ENCODE measurements around the gene PKD1L1. TPM values are rescaled to one million over a fixed set of nuclear protein-coding genes. Genes with fewer than 3 reads are reported as not detected.

Gene PKD1L1
- total RNA-seq, 3 donors from 2014 or later (not counting 1 experiment from before 2014, with no cell fraction given), result 0.33 to 0.48 (median 0.38) TPM

DNA sequence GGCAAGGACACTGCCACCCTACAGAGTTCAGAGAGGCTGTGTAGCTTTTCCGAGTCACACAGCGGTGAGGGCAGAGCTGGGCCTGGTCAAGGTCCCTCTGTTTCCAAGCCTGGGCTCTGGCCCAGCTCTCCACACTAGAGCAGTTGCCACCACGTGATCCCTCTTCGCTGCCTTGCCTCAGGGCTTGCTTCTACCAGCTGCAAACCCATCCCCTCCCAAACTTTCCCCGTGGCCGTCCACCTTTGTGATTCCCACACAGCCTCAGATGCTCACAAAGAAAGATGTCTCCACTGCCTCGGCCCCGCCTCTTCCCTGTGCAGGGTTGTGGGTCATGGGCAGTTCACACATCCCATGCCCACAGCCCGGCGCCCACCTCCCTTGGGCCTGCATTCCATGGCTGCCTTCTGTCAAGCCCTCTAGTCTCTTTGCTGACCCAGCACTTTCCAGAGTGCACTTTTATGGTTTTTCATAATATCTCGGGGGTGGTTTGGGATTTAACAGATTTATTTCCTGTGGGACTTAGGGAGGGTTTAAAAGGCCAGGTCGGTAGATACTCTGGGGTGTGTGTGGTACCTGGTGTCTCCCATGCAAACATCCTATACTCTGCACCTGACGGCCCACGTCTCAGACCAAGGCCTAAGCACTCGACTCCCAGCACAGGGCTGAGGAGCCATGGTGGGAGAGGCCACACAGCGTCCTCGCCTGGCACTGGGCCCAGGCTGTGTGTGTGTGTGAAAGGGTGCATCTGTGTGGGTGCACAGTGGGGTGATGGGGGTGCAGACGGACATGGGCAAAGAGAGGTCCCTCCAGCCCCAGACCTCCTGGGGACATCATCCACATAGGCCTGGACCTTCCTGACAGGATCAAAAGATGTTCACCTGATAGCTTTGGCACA is 59.6 kb downstream of the PKD1L1 start:
- TF ChIP-seq, protein P1, sequence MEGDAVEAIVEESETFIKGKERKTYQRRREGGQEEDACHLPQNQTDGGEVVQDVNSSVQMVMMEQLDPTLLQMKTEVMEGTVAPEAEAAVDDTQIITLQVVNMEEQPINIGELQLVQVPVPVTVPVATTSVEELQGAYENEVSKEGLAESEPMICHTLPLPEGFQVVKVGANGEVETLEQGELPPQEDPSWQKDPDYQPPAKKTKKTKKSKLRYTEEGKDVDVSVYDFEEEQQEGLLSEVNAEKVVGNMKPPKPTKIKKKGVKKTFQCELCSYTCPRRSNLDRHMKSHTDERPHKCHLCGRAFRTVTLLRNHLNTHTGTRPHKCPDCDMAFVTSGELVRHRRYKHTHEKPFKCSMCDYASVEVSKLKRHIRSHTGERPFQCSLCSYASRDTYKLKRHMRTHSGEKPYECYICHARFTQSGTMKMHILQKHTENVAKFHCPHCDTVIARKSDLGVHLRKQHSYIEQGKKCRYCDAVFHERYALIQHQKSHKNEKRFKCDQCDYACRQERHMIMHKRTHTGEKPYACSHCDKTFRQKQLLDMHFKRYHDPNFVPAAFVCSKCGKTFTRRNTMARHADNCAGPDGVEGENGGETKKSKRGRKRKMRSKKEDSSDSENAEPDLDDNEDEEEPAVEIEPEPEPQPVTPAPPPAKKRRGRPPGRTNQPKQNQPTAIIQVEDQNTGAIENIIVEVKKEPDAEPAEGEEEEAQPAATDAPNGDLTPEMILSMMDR (IDR thresholded peaks at IDR 0.05), result no peak
- DNase-seq (no peak), ATAC-seq (no peak)
- no peaks in the 10 kb centered on the region for H3K9me3 Mint-ChIP-seq
- Histone ChIP-seq H3K9me3 (ENCODE audit: control insufficient read depth, insufficient read depth, low read length) (no peaks in the 10 kb centered on the region), H3K27me3 (ENCODE audit: control insufficient read depth, insufficient read depth, low read length) (no peaks in the 10 kb centered on the region), H3K27ac (ENCODE audit: low read length) (no peak overlapping the region), H3K36me3 (ENCODE audit: control insufficient read depth, insufficient read depth, low read length) (no peaks in the 10 kb centered on the region), H3K4me3 (ENCODE audit: low read length) (no peak overlapping the region), H3K4me1 (ENCODE audit: control insufficient read depth, insufficient read depth, low read length) (no peaks in the 10 kb centered on the region)
- no peaks in the 10 kb centered on the region for H3K36me3 Mint-ChIP-seq
- H3K4me3 Mint-ChIP-seq, result no peak overlapping the region
- H3K27ac Mint-ChIP-seq, result no peak overlapping the region
- intact Hi-C loops (cut with micrococcal nuclease), result no loop called here
- WGBS (ENCODE audit: insufficient coverage), result 89% methylated on average over 18 of the region's 18 CpGs
- no peaks in the 10 kb centered on the region for H3K27me3 Mint-ChIP-seq (ENCODE audit: low read depth in 2 of 2)
- H3K4me1 Mint-ChIP-seq, result no peaks in the 10 kb centered on the region

DNA sequence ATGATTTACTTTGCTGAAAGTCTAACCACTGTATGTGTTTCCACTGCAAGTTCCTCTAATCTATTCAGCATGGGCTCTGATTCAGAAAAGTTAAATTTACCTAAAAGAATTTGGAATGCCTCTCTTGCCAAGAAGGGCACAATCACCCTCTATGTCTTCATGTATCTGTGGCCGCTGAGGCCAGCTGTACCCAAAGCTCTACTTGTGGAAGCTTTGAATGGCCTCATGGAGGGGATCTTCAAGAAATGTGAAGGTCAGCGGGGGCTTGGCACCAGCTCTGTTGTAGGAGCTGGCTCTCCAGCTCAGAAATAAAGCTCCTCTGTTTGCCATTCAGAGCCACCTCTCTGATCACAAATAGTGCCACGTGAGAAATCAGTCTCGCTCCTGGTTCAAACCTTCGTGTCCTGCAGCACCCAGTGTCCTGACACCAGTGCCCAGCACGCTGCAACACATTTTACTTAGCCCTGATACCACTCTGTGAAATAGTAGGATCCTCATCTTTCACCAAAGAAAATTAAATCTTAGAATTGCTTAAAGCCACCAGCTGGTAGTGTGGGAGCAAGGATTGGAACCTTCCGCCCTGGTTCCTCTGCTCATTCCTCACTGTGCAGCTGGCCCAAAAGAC is 61.1 kb downstream of the PKD1L1 start:
- H3K4me3 Mint-ChIP-seq, result no peak overlapping the region
- TF ChIP-seq, protein P1 (IDR thresholded peaks at IDR 0.05), result no peak
- H3K9me3 ChIP-seq (ENCODE audit: control insufficient read depth, insufficient read depth, low read length), result no peaks in the 10 kb centered on the region

GRCh38 chr7:47885987-47886811 is 62.1 kb downstream of the PKD1L1 start:
- intact Hi-C loops (cut with micrococcal nuclease), result no loop called here
- H3K9me3 ChIP-seq (ENCODE audit: control insufficient read depth, insufficient read depth, low read length), result no peaks in the 10 kb centered on the region
- H3K4me3 Mint-ChIP-seq, result no peak overlapping the region

More for the DNA sequence above, 61.1 kb downstream of the PKD1L1 start:
- Histone ChIP-seq H3K4me3 (ENCODE audit: low read length) (no peak overlapping the region), H3K27me3 (ENCODE audit: control insufficient read depth, insufficient read depth, low read length) (no peaks in the 10 kb centered on the region), H3K36me3 (ENCODE audit: control insufficient read depth, insufficient read depth, low read length) (no peaks in the 10 kb centered on the region), H3K4me1 (ENCODE audit: control insufficient read depth, insufficient read depth, low read length) (no peaks in the 10 kb centered on the region), H3K27ac (ENCODE audit: low read length) (no peak overlapping the region)
- no peaks in the 10 kb centered on the region for H3K36me3 Mint-ChIP-seq
- intact Hi-C loops (cut with micrococcal nuclease), result no loop called here
- ATAC-seq (no peak), DNase-seq (no peak)
- no peaks in the 10 kb centered on the region for H3K9me3 Mint-ChIP-seq
- WGBS (ENCODE audit: insufficient coverage), result 84% methylated on average over 7 of the region's 7 CpGs
- no peak overlapping the region for H3K27ac Mint-ChIP-seq
- no peaks in the 10 kb centered on the region for H3K27me3 Mint-ChIP-seq (ENCODE audit: low read depth in 2 of 2)
- no peaks in the 10 kb centered on the region for H3K4me1 Mint-ChIP-seq

More at GRCh38 chr7:47885987-47886811, 62.1 kb downstream of the PKD1L1 start:
- Histone ChIP-seq H3K27me3 (ENCODE audit: control insufficient read depth, insufficient read depth, low read length) (no peaks in the 10 kb centered on the region), H3K4me3 (ENCODE audit: low read length) (no peak overlapping the region), H3K27ac (ENCODE audit: low read length) (no peak overlapping the region), H3K4me1 (ENCODE audit: control insufficient read depth, insufficient read depth, low read length) (no peaks in the 10 kb centered on the region), H3K36me3 (ENCODE audit: control insufficient read depth, insufficient read depth, low read length) (no peaks in the 10 kb centered on the region)
- no peaks in the 10 kb centered on the region for H3K9me3 Mint-ChIP-seq
- no peaks in the 10 kb centered on the region for H3K36me3 Mint-ChIP-seq
- no peaks in the 10 kb centered on the region for H3K27me3 Mint-ChIP-seq (ENCODE audit: low read depth in 2 of 2)
- TF ChIP-seq, protein P1 (IDR thresholded peaks at IDR 0.05), result no peak
- DNase-seq (no peak), ATAC-seq (no peak)
- H3K27ac Mint-ChIP-seq, result no peak overlapping the region
- WGBS (ENCODE audit: insufficient coverage), result 91% methylated on average over 11 of the region's 12 CpGs
- H3K4me1 Mint-ChIP-seq, result no peaks in the 10 kb centered on the region
